Muscle of arm (tissue), 12 donors: ENCODE measurements around the gene PRKCE. TPM values are rescaled to one million over a fixed set of nuclear protein-coding genes. Genes with fewer than 3 reads are reported as not detected.
"Not testable (repeated sequence)": the region's sequence is repeated elsewhere in the genome, so short reads cannot be mapped to it uniquely, and the experiment has no call there.

Experiments
- DNase-seq: peaks from one replicate; pipeline ENCODE4 v3.0.0-alpha.2; 2013
- polyA plus RNA-seq, 12 donors: library from polyadenylated mRNA; unstranded; fragments of 120-200 nt; gene quantifications; one replicate each; pipeline ENCODE4 v1.2.1, GENCODE V29; 2013; ENCODE audit not compliant: insufficient read length in 12 of 12

PRKCE gene
- polyA plus RNA-seq, 12 donors = 4.5 to 17.3 (median 5.4) TPM; not detected in 1

DNA sequence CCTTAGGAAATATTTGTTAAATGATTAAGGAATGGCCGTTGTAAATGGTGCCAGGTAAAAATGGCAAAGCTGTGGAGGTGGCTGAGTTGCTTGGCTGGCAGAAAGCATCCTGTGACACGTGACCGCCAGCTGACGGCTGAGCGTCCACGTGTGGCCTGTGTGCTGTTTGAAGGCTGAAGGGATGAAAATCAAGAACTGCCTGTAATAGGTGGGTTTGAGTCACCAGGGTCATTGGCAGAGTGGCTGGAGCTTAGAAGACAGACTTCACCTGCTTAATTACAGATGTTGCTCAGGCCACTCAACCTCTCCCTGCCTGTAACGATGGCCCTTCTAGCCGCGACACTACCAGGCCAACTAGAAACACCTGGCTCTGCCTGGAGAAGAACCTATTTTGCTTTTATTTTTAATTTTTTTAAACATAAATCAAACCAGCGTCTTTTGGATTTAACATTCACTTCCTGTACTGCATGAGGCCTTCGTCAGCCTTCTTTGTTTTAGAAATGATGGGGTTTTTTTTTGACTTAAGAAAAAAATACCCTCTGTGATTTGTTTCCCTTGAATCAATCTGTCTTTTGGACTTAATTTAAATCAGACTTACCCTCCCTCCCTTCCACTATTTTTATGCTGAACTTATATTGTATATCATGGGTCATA, 206.5 kb downstream of the PRKCE start:
- no peak for DNase-seq

DNA sequence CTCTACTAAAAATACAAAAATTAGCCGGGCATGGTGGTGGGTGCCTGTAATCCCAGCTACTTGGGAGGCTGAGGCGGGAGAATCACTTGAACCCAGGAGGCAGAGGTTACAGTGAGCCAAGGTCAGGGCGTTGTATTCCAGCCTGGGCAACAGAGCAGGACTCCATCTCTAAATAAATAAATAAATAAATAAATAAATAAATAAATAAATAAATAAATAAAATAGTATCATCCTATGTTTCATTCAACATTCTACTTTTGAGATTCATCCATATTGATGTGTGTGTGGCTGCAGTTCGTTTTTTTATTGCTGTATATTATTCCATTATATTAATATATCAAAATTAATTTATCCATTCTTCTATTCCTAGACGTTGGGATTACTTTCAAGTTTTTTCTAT, 207.4 kb downstream of the PRKCE start:
- DNase-seq = not testable (repeated sequence)

DNA sequence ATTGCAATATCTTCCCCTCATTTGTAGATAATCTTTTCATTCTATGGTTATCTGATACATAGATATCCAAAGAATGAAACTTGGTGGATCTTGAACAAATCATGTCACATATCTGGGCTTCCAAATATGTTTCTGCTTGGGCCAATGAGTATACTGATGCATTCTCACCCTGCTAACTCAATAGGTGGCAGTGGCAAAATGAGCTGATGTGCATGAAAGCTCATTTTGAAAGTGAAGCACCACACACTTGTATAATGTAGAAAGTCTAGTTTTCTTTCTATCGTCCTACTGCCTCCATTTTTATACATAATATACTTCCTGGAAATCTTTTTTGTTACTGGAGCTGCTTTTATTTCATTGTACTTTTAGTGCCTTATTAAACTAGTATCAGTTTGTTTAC, 208.2 kb downstream of the PRKCE start:
- DNase-seq = no peak

DNA sequence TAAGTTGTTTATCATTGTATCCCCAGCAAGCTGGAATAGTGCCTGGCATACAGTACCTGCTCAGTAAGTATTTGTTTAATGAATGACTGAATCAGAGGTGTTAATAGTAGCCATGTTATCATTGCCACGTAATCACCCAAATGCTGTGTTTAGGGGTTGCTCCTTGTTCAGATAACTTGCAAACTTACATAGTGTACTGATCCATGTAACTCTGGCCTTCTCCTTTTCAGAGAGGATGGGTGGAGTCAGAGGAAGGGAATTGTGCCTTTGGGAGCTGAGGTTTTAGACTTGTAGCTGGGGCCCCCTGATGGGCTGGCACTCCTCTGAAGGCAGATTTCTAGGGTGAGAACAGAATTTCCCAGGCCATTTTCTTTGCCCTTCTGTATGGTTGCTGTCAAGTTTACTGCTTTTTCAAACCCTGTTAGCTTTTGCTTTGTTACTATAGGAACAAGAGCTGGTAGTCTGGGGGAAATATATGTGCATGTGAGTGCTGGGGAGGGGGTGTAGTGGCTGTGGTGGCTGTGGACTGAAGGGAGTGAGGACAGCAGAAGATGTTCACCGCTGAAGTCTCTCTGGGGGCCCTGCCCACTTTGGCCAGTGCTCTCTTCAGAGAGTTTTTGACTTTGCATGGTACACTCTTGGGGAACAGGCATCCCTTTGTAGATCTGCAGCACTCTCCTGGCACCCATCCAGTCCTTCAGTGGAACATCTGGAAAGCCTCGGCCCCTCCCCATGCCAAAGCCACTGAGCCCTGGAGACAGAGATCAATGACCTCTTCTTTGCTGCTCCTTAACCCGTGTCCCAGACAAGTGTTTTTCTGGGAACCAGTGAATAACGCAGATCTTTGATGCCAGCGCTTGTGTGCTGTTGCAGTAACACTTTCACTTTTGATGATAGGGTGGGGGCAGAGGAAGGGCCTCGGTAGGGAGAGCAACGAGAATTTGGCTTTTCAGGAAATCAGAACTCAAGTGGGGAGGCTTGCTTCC, 209.0 kb downstream of the PRKCE start:
- peak; percentile 63 for DNase-seq

DNA sequence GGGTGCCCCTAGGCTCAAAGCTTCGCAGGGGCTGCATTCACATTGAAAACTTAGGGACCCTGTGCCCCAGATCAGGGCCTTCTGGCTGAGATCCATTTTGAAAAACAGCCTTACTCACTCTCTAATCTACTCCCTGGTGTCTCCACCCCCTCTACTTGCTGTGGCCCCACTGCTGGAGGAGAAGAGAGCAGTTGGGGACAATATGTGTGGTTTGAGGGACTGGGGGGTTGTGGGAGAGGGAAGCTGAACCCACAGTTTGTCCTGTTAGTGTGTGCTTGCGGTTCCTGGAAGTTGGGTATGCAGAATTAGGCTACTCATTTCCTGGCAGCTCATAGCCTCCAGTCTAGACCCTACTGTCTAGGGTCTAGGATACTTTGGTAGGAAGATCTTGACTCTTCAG, 211.4 kb downstream of the PRKCE start:
- DNase-seq = no peak

DNA sequence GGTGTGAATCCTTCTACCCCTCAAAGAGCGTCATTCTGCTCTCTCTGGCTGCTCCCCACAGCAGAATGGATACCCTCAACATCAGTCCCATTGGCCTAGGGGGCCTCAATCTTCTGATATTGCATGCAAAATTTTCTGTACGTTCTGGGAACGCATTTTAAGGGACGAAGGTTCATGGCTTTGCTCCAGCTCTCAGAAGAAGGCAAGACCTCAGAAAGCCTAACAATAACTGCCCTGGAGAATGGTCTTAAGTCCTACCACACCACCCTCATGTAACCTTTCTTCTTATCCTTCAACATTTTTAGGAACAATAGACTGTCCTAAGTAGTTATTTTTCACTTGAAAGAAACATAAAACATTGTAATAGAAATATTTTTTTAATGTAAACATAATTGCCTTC, 212.6 kb downstream of the PRKCE start:
- no peak for DNase-seq

DNA sequence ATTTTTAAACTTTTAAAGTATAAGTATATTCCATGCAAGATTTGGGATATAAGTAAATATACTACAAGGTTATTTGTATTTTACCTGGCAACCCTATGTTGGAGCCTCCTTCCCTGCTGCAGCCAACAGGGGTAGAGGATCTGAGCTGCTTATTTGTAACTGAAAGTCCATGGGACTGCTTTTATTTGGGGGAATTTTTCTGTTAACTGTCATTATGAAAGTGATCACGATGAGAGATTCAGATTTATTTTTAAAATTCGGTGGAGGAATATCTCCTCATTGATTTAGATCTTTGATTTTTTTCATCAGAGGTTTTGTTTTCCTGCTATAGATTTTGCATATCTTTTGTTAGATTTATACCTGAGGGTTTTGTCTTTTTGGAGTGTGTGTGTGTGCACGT, 215.9 kb downstream of the PRKCE start:
- DNase-seq = no peak

DNA sequence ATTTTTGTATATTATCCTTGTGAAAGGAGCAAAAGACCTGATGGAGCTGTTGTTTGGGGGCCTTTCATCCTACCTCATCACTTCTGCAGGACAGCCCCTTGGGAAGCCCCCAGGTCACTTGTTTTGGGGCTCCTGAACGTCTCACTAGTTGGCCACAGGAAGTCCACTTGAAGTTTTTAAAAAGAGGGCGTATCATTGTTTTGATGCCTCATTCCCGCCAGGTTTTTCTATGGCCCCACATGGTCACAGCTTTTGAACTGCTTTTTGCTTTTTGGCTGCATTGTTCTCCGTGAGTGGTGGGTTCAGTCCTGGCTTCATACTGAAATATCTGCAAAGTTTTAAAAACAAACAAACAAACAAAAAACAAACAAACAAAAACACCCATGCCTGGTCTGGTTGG, 216.3 kb downstream of the PRKCE start:
- no peak for DNase-seq

DNA sequence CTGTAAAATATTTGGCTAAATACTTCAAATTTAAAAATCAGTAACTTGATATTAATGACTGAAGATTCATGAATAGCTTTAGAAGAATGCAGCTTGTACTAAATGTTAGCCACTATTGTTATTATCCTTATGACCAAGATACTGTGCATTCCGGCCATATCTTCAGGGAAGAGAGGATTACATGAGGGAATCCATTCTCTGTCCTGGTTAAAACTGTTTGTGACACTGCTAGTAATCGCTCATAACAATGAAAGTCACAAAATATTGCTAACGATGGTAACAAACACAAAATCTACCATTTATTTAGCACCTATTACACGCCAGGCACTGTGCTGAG, 217.7 kb downstream of the PRKCE start:
- no peak for DNase-seq

DNA sequence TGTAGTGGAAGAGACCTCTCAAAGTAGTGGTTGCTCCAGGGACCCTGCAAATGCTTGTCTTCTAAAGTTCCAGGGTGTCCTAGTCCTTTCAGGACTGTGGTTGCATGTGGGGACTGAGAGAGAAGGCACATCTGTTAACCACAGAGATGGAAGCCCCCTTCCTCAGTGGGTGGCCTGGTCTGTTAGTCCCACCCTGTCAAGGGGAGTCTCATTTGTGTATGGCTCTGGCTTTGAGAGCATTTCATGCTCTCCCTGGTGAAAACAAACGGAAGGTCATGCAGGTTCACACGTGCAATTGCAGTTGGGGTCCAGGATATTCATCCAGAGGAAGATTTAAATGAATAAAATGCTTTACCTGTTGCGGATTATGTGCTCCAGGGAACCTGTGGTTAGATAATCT, 219.6 kb downstream of the PRKCE start:
- no peak for DNase-seq

DNA sequence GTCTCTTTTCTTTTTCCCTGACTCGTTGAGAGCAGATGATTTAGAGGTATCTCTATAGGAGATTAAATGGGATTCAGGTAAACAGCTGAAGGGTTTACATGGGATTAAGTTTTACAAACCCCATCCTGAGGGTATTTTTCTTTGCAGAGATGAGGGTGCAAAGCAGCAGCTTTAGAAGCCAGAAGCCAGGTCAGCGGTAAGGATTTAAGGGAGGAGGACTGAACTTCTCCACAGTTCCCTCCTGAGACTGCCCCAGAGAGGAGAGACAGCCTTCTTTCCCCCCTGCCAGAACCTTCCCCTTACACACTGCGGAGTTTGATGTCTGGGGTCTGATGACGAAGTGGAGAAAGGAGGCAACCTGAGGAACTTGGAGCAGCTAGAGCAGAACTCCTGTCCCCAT, 220.1 kb downstream of the PRKCE start:
- no peak for DNase-seq

DNA sequence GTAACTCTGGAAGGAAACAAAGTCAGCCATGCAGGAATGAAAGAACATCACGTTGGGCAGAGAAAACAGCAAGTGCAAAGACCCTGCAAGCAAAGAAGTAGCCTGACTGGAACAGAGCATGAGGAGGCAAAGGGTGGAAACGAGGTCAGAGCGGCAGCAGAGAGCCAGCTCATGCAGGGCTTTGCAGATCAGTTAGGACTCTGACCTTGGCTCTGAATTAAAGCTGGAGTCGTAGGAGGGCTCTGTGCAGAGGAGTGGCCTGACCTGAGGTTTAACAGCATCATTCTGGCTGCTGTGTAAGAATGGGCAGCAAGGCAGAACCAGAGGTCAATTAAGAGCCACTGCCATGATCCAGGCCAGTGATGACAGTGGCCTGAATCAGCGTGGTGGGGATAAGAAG, 220.7 kb downstream of the PRKCE start:
- no peak for DNase-seq

DNA sequence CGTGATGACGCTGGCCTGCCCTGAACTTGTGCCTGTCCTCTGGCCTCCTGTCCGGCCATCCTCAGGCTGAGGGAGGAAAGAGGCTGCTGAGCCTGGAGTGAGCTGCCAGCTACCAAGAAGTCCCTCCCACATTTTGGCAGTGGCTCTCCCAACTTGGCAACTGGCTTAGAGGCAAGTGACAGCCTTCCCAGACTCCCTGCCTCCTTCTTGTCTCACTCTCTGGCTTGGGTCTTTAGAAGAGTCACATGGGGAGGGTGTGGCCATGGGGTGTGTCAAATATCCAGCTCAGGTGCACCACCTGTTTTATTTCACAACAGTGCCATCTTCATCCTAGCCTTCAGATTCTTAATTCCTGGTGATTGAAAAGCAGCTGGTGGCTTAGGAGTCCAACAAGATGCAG, 222.9 kb downstream of the PRKCE start:
- DNase-seq = no peak

DNA sequence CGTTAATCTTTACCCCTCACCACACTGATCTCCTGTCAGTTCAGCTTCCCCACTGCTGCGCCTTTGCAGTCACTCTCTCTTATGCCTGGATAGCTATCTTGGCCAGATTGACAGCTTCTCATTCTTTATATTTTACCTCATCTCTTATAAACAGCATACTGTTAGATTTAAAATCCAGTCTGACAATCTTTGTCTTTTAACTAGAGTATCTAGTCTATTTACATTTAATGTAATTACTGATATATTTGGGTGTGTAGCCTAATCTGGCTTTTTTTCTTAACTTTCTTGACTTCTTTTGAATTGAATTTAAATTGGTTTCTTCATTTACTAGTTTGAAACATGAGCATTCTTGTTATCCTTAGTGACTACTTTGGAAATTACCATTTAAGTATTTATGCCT, 225.1 kb downstream of the PRKCE start:
- no peak for DNase-seq

DNA sequence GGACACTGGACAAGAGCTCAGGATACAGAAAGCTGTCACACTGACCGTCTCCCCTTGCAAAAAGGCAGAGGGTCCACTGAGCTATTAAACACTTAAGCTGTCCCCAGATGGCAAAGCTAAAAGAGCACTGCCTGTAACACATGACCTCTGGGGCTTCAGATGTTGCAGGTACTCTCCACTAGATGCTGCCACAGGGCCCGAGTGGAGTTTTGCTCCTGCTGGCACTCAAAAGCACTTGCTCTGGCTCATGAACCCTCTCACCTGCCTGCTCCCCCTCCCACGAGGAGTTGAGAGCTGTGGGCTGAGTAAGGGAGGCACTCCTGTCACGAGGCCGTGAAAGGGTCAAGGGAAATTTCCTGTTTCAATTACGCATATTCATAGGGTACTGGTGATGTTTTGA, 227.9 kb downstream of the PRKCE start:
- no peak for DNase-seq

DNA sequence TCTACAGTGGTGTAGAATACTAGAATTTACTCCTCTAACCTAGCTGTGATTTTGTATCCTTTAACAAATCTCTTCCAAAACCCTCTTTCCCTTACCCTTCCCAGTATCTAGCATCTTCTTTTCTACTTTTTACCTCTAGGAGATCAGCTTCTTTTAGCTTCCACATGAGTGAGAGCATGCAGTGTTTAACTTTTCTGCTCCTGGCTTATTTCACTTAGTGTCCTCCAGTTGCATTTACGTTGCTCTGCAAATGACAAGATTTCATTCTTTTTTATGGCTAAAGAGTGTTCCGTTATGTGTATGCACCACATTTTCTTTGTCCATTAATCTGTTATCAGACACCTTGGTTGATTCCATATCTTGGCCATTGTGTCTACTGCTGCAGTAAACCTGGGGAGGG, 228.5 kb downstream of the PRKCE start:
- DNase-seq = no peak

DNA sequence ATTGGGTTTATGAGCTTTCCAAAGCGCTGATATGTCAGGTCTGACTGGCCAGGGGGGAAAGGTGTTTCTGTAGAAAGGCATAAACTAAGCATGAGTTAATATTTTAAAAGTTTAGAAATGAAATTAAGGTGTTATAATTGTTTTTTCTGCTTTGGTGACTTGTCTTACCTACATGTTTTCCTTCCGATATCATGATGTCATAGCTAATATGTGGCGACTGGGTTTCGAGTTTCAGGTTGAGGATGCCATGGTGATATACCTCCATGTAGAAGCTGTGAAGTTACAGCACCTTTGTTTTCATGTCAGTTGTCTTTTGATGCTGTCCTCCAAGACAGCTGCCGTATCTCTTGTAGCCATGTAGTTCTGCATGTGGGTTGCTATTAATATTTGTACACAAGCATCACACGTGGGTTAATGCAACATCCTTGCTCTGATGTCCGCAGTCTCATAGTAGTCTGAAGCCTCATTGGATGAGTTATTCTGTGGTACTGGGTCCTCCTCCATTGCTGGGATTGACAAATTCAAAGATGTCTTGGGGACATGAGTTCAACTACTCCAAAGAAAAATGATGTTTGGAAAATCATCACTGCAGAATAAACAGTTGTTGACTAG, 230.6 kb downstream of the PRKCE start:
- no peak for DNase-seq

DNA sequence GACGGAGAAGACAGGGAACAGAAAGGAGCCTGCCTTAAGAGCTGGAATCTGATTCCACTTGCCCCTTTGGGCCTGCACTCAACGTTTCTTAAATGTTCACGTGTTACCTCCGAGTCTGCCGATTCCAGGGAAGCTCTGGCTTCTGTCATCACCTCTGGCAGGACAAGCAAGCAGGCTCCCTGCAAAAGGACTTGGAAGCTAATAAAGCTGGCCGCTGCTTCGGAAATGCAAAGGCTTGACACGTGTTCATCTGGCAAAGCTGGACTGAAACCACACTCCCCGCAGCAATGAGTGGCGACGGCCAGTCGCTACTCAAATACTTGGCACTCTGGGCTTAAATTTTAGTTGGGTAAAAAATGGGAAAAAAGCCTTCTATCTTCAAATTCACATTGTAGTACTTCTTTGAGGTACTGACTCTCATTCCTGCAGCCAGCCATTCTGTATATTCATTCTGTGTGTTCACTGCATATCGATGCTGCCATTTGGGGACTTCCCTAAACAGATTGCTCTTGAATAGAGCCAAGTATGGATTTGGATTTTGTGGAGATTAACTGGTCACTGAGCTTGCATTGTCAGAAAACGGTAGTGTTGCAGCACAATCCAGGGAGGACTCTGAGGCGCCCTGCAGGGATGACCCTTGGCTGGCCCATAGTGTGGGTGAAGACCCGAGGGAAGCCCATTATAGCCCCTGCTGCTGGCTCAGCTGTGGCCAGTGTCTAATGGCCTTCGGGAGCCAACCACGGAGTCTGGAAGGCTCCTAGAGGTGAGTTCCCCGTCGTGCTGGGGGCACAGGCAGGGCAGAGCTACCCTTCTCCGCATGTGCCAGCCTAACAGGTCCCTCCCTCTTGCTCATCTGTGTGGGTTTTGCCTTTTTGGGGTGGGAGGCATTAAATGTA, 231.5 kb downstream of the PRKCE start:
- DNase-seq = peak; percentile 90

DNA sequence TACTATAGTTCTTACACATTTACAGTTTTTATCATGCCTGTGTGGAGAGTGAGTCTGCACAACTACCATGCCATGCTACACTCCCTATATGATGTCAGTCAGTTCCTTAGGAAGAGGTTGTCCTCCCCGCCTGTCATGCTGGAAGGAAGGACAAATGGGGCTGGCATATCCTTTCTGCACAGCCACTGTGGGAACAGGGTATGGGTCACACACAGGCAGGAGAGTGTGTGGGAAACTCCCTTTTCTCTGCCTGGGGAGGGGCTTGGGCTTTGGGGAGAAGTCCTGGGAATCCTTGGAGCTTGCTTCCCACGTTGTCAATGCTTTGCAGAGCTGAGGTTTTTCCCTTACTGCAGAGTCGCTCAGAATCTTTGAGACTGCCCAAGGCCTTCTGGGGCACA, 232.1 kb downstream of the PRKCE start:
- DNase-seq = no peak

DNA sequence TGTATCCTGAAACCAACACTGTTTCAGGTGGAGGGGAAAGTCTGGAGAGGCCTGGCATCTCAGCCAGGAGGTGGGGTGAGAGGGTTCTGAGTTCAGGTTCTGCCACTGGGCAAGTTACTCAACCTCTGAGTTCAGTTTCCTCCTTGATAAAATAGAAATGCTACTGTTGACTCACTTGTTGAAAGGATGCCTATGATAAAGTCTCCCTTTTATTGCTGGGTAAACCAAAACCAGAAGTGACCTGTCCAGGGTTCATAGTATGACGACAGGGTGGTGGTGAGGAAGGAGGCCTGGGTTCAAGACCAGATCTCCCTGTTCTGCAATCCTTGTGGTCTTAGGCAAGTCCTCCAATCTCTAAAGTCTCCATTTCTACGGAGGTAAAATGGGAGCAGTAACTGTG, 232.7 kb downstream of the PRKCE start:
- DNase-seq = no peak

DNA sequence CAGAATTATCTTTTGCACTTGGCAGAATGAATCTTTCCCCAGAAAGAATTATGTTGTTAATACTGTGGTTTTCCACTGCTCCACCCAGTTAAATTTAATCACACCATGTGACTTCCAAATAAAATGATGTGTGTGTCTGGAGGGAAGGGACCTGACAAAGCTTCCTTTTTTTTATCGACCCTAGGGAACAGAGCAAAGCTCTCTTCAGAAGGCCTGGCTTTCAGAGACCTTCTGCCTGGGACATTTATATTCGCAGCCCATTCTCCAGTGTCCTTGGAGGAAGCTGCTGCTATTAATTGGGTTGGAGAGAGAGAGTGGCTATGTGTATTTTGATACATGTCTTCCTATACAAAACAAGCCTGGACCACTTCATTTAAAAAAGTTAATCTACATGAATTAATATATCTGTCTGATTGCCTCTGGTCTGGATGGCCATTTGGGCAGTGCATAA, 233.7 kb downstream of the PRKCE start:
- DNase-seq = peak; percentile 74

DNA sequence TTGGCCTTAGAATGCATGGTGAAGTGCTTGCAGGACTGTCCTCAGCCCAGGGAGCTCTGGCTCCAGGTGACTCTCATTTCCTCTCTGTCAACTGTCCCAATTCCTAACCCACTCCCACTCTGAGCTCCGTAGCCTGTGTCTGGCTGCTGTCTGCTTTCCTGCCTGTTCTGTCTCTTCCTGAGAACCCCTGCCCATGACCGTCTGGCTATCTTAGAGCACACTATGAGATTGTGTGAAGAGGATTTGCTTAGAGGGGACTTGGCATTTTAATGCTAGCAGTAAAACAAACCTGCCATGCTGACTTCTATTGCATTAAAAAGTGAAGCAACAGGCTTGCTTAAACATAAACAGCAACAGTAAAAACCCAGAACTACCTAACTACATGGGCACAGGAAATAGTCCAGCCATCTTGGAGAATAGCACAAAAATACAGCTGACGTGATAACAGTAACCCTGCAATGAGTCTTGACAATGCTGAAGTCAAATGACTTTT, 234.7 kb downstream of the PRKCE start:
- DNase-seq = no peak
